ENCODE data around the gene KCNK6.

KCNK6 gene

GRCh38 chr19:38307076-38307475, 12.6 kb upstream of the KCNK6 start:
- H3K36me3 ChIP-seq, result peaks cover 23 to 65% (median 27%) of the 10 kb centered on the region in 3 donors
- TF ChIP-seq CTCF (IDR thresholded peaks at IDR 0.05), result no peak
- no peaks in the 10 kb centered on the region for H3K4me1 ChIP-seq
- intact Hi-C loops (cut with DNase I; ENCODE audit: low total_unique reads), result no loop called here
- no peak overlapping the region for H3K4me3 ChIP-seq
- H3K9me3 ChIP-seq, result no peaks in the 10 kb centered on the region
- DNase-seq, result no peak
- H3K27me3 ChIP-seq, result no peaks in the 10 kb centered on the region
- no peak overlapping the region for H3K27ac ChIP-seq

GRCh38 chr19:38307597-38307996, 12.0 kb upstream of the KCNK6 start:
- Histone ChIP-seq H3K4me1 (no peaks in the 10 kb centered on the region), H3K27ac (no peak overlapping the region), H3K4me3 (no peak overlapping the region), H3K27me3 (no peaks in the 10 kb centered on the region), H3K9me3 (no peaks in the 10 kb centered on the region), H3K36me3 (peaks cover 23 to 65% (median 27%) of the 10 kb centered on the region in 3 donors)
- TF ChIP-seq CTCF (IDR thresholded peaks at IDR 0.05), result no peak
- no peak for DNase-seq
- intact Hi-C loops (cut with DNase I; ENCODE audit: low total_unique reads), result no loop called here

DNA sequence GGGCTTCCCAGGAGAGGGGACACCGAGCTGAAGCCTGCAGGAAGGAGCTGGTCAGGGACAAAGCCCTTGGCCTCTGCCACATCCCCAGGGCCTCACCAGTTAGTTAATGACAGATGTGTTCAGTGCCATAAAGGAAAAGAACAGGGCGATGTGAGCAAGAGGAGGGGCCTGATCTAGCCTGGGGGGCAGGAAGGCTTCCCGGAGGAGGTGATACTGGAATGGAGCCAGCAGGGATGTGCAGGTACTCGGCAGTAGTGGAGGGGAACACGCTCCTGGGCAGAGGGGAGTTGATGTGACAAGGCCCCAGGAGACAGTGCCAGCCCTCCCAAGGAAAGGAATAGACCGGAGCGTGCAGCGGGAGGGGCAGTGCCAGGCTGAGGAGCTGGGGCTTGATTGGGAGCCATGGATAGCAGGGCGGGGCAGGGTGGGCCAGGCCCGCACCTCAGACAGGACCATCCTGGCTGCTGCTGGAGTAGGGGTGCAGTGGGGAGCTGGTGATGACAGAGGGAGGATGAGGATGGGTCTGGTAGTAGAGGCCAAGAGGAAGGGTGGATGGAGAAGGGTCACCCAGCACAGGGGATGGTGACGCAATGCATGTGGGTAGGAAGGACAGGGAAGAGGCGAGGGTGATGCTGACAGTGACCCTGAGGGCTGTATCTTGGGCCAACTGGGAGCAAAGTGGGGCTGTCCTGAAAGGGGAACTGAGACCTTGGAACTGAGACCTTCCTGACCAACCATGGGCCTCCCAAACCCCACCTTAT, 11.5 kb upstream of the KCNK6 start:
- no peak for TF ChIP-seq CTCF (IDR thresholded peaks at IDR 0.05)
- H3K4me3 ChIP-seq, result no peak overlapping the region
- intact Hi-C loops (cut with DNase I; ENCODE audit: low total_unique reads), result no loop called here
- H3K27me3 ChIP-seq, result no peaks in the 10 kb centered on the region
- DNase-seq, result no peak
- no peaks in the 10 kb centered on the region for H3K4me1 ChIP-seq
- peaks cover 23 to 65% (median 27%) of the 10 kb centered on the region in 3 donors for H3K36me3 ChIP-seq
- no peak overlapping the region for H3K27ac ChIP-seq
- no peaks in the 10 kb centered on the region for H3K9me3 ChIP-seq

GRCh38 chr19:38308926-38309614, 10.6 kb upstream of the KCNK6 start:
- H3K4me3 ChIP-seq, result no peak overlapping the region
- H3K9me3 ChIP-seq, result no peaks in the 10 kb centered on the region
- intact Hi-C loops (cut with DNase I; ENCODE audit: low total_unique reads), result no loop called here
- no peaks in the 10 kb centered on the region for H3K4me1 ChIP-seq
- DNase-seq, result no peak
- no peaks in the 10 kb centered on the region for H3K27me3 ChIP-seq
- no peak for TF ChIP-seq CTCF (IDR thresholded peaks at IDR 0.05)
- H3K36me3 ChIP-seq, result peaks cover 23 to 59% (median 27%) of the 10 kb centered on the region in 3 donors
- no peak overlapping the region for H3K27ac ChIP-seq

GRCh38 chr19:38309615-38310278, 9.9 kb upstream of the KCNK6 start:
- Histone ChIP-seq H3K36me3 (peaks cover 23 to 54% (median 27%) of the 10 kb centered on the region in 3 donors), H3K4me3 (no peak overlapping the region), H3K9me3 (no peaks in the 10 kb centered on the region), H3K27me3 (no peaks in the 10 kb centered on the region), H3K4me1 (no peaks in the 10 kb centered on the region), H3K27ac (no peak overlapping the region)
- intact Hi-C loops (cut with DNase I; ENCODE audit: low total_unique reads), result loop anchor here (10.0 kb wide), 1 partner anchor 45 kb away; the partner anchor contains the start of gene SPINT2
- TF ChIP-seq CTCF (IDR thresholded peaks at IDR 0.05), result no peak
- no peak for DNase-seq

Measured in tibial artery (tissue), 4 donors.